ENCODE data around the gene RELN. TPM values are rescaled to one million over a fixed set of nuclear protein-coding genes. Genes with fewer than 3 reads are reported as not detected.

Gene RELN
- total and polyA plus RNA-seq, 4 experiments from 2014 or later: not detected

DNA sequence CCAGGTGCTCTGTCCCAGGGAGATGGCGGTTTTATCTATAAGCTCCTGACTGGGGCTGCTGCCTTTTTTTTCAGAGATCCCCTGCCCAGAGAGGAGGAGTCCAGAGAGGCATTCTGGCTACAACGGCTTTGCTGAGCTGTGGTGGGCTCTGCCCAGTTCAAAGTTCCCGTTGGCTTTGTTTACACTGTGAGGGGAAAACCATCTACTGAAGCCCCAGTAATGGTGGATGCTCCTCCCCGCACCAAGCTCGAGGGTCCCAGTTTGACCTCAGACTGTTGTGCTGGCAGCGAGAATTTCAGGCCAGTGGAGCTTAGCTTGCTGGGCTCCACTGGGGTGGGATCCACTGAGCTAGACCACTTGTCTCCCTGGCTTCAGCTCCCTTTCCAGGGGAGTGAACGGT lies 527.1 kb downstream of the RELN start:
- CTCF ChIA-PET (ENCODE audit: partially characterized antibody): no interaction called here
- Histone ChIP-seq H3K4me1 (ENCODE audit: insufficient read depth, low read length) (no peaks in the 10 kb centered on the region), H3K27me3 (ENCODE audit: insufficient read depth, low read length) (no peaks in the 10 kb centered on the region), H3K27ac (ENCODE audit: low read depth, low read length) (no peak overlapping the region), H3K9me3 (ENCODE audit: control insufficient read depth in 1 of 2, low read length in 2 of 2) (no peaks in the 10 kb centered on the region), H3K4me3 (ENCODE audit: low read length in 2 of 2) (no peak overlapping the region), H3K36me3 (ENCODE audit: insufficient read depth, low read length) (no peaks in the 10 kb centered on the region)
- H3K9me3 Mint-ChIP-seq: peaks cover 0 to 5% (median 0%) of the 10 kb centered on the region in 8 donors
- no peak overlapping the region for H3K4me3 Mint-ChIP-seq
- POLR2A ChIA-PET (ENCODE audit: partially characterized antibody): no interaction called here
- no peaks in the 10 kb centered on the region for H3K4me1 Mint-ChIP-seq
- H3K36me3 Mint-ChIP-seq: no peaks in the 10 kb centered on the region
- DNase-seq: no peak
- H3K27me3 Mint-ChIP-seq: peaks cover 13 to 32% of the 10 kb centered on the region in 2 donors
- intact Hi-C loops (cut with micrococcal nuclease): no loop called here
- no peak overlapping the region for H3K27ac Mint-ChIP-seq

GRCh38 chr7:103447073-103447960 lies 542.1 kb downstream of the RELN start:
- H3K9me3 ChIP-seq (ENCODE audit: control insufficient read depth in 1 of 2, low read length in 2 of 2): no peaks in the 10 kb centered on the region
- peaks cover 20% of the 10 kb centered on the region for H3K4me1 ChIP-seq (ENCODE audit: insufficient read depth, low read length)
- ChIA-PET CTCF (ENCODE audit: partially characterized antibody) (no interaction called here), POLR2A (ENCODE audit: partially characterized antibody) (no interaction called here)
- DNase-seq: peak in 2 of 5 donors; percentile 5 to 8
- Mint-ChIP-seq H3K27me3 (peaks cover 44 to 69% of the 10 kb centered on the region in 2 donors), H3K4me3 (peak overlapping the region in 5 of 8 donors; percentile 11 to 79 (median 37)), H3K36me3 (peaks cover 0 to 3% of the 10 kb centered on the region in 2 donors), H3K27ac (no peak overlapping the region), H3K9me3 (peaks cover 0 to 19% (median 12%) of the 10 kb centered on the region in 8 donors), H3K4me1 (peaks cover 2 to 17% (median 15%) of the 10 kb centered on the region in 4 donors)
- intact Hi-C loops (cut with micrococcal nuclease): no loop called here
- H3K27ac ChIP-seq (ENCODE audit: low read depth, low read length): no peak overlapping the region
- H3K4me3 ChIP-seq (ENCODE audit: low read length in 2 of 2): no peak overlapping the region
- H3K36me3 ChIP-seq (ENCODE audit: insufficient read depth, low read length): no peaks in the 10 kb centered on the region
- peaks cover 20% of the 10 kb centered on the region for H3K27me3 ChIP-seq (ENCODE audit: insufficient read depth, low read length)

DNA sequence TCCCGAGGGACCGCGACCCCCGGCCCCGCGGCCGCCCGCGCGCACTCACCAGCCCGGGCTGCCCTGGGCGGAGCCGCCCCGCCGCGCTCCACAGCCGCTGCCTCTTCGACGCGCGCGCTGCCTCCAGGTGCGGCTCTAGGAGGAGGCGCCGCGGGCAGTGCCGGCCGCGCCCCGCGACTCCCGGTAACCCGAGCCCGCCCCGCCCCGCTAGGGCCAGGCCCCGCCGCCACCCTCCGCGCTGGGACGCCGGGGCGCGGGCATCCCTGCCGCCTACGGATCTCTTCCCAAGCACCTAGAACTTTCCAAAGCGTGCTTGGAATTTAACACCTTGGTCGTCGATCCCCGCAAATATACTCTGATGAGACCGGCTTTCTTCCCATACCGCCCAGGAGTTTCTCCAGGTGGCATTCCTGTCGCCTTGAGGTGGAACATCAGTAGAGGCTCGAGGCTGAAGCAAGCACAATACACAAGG lies 543.4 kb downstream of the RELN start, which contains the start of gene SLC26A5:
Gene SLC26A5, minus strand, starts transcription at position 159 of the 472 bp plus-strand sequence. CDS start 24,693 bp downstream, outside the sequence.
- Mint-ChIP-seq H3K36me3 (no peaks in the 10 kb centered on the region), H3K27ac (peak within 1 kb of the TSS in 1 of 7 donors; percentile 83), H3K27me3 (peaks cover 46 to 58% of the 10 kb centered on the region in 2 donors), H3K4me3 (peak within 1 kb of the TSS; percentile 62 to 87 (median 77)), H3K9me3 (peaks cover 0 to 8% (median 5%) of the 10 kb centered on the region in 8 donors), H3K4me1 (peaks cover 2 to 17% (median 15%) of the 10 kb centered on the region in 4 donors)
- Histone ChIP-seq H3K9me3 (ENCODE audit: control insufficient read depth in 1 of 2, low read length in 2 of 2) (no peaks in the 10 kb centered on the region), H3K4me1 (ENCODE audit: insufficient read depth, low read length) (peaks cover 20% of the 10 kb centered on the region), H3K27ac (ENCODE audit: low read depth, low read length) (no peak within 1 kb of the TSS), H3K27me3 (ENCODE audit: insufficient read depth, low read length) (peaks cover 20% of the 10 kb centered on the region), H3K4me3 (ENCODE audit: low read length in 2 of 2) (no peak within 1 kb of the TSS), H3K36me3 (ENCODE audit: insufficient read depth, low read length) (no peaks in the 10 kb centered on the region)
- intact Hi-C loops (cut with micrococcal nuclease): no loop called here
- DNase-seq: no peak
- CTCF ChIA-PET (ENCODE audit: partially characterized antibody): no interaction called here
- POLR2A ChIA-PET (ENCODE audit: partially characterized antibody): no interaction called here

DNA sequence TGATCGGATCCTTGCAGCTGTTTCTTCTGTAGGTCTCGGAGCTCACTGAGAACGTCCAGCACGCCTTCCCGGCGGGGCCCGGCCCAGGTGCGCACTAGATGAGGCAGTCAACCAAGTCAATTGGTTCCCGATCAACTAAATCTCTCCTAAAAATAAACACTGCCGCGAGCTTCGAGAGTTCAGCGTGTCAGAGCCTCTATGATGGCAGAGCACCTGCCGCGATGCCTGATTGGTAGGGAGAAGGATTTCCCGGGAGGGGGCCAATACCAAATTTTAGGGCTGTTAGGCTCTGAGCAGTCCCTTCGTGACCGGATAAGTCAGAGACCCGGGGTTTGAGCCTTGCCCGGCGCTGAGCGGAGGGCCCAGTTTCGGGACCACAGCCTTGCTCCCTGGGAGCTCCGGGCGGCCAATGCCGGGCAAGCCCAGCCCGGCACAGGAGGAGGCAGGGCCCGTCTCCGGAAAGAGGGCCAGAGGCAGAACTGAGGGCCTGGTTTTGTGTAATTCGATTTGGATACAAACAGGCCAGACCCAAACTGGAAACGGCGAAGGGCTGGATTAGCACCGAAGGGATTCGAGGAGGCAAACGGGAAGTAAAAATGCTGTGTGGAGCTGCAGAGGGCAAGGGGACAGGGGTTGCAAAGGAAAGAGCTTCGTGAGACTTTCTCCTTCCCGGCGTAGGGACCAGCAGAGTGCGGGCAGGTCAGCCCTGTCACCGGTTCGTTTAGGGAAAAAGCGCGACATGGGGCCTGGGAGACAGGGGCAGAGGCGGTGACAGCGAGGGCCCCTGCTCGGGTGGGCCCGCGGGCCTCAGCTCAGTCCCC lies 544.0 kb downstream of the RELN start:
- no peak overlapping the region for H3K4me3 ChIP-seq (ENCODE audit: low read length in 2 of 2)
- H3K36me3 Mint-ChIP-seq: no peaks in the 10 kb centered on the region
- intact Hi-C loops (cut with micrococcal nuclease): no loop called here
- ChIA-PET CTCF (ENCODE audit: partially characterized antibody) (interaction anchor here (1.1 kb wide), 1 partner anchor 14 kb away, joined by 3 read pairs; no protein-coding TSS in a partner anchor), POLR2A (ENCODE audit: partially characterized antibody) (no interaction called here)
- H3K27ac Mint-ChIP-seq: peak overlapping the region in 1 of 7 donors; percentile 83
- no peak overlapping the region for H3K27ac ChIP-seq (ENCODE audit: low read depth, low read length)
- H3K9me3 ChIP-seq (ENCODE audit: control insufficient read depth in 1 of 2, low read length in 2 of 2): no peaks in the 10 kb centered on the region
- peaks cover 2 to 17% (median 15%) of the 10 kb centered on the region in 4 donors for H3K4me1 Mint-ChIP-seq
- H3K36me3 ChIP-seq (ENCODE audit: insufficient read depth, low read length): no peaks in the 10 kb centered on the region
- peak overlapping the region; percentile 62 to 87 (median 74) for H3K4me3 Mint-ChIP-seq
- no peak for DNase-seq
- H3K27me3 ChIP-seq (ENCODE audit: insufficient read depth, low read length): peaks cover 20% of the 10 kb centered on the region
- peaks cover 46 to 55% of the 10 kb centered on the region in 2 donors for H3K27me3 Mint-ChIP-seq
- H3K9me3 Mint-ChIP-seq: peaks cover 0 to 8% (median 3%) of the 10 kb centered on the region in 8 donors
- peaks cover 20% of the 10 kb centered on the region for H3K4me1 ChIP-seq (ENCODE audit: insufficient read depth, low read length)

DNA sequence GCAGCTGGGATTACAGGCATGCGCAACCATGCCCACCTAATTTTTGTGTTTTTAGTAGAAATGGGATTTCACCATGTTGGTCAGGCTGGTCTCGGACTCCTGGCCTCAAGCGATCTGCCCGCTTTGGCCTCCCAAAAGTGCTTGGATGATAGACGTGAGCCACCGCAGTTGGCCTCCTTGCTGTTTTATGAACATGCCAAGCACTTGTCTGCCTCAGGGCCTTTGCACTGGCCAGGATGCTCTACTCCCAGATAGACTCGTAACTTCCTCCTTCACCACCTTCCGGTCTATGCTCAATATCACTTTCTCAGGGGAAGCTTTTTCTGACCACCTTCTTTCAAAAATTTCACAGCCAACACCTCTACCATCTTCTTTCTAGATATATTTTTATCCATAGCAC lies 549.8 kb downstream of the RELN start:
- Histone ChIP-seq H3K4me1 (ENCODE audit: insufficient read depth, low read length) (no peaks in the 10 kb centered on the region), H3K27ac (ENCODE audit: low read depth, low read length) (no peak overlapping the region), H3K9me3 (ENCODE audit: control insufficient read depth in 1 of 2, low read length in 2 of 2) (no peaks in the 10 kb centered on the region), H3K27me3 (ENCODE audit: insufficient read depth, low read length) (peaks cover 14% of the 10 kb centered on the region), H3K36me3 (ENCODE audit: insufficient read depth, low read length) (no peaks in the 10 kb centered on the region), H3K4me3 (ENCODE audit: low read length in 2 of 2) (no peak overlapping the region)
- no peaks in the 10 kb centered on the region for H3K4me1 Mint-ChIP-seq
- no peak for DNase-seq
- H3K4me3 Mint-ChIP-seq: no peak overlapping the region
- H3K27ac Mint-ChIP-seq: no peak overlapping the region
- intact Hi-C loops (cut with micrococcal nuclease): no loop called here
- H3K9me3 Mint-ChIP-seq: peaks cover 0 to 3% (median 0%) of the 10 kb centered on the region in 8 donors
- ChIA-PET POLR2A (ENCODE audit: partially characterized antibody) (no interaction called here), CTCF (ENCODE audit: partially characterized antibody) (no interaction called here)
- peaks cover 21 to 34% of the 10 kb centered on the region in 2 donors for H3K27me3 Mint-ChIP-seq
- H3K36me3 Mint-ChIP-seq: no peaks in the 10 kb centered on the region

GRCh38 chr7:103437623-103438022 lies 551.8 kb downstream of the RELN start:
- CTCF ChIA-PET (ENCODE audit: partially characterized antibody): no interaction called here
- no peaks in the 10 kb centered on the region for H3K36me3 Mint-ChIP-seq
- no peak for DNase-seq
- H3K27ac Mint-ChIP-seq: no peak overlapping the region
- Histone ChIP-seq H3K9me3 (ENCODE audit: control insufficient read depth in 1 of 2, low read length in 2 of 2) (no peaks in the 10 kb centered on the region), H3K36me3 (ENCODE audit: insufficient read depth, low read length) (no peaks in the 10 kb centered on the region), H3K4me3 (ENCODE audit: low read length in 2 of 2) (no peak overlapping the region), H3K27ac (ENCODE audit: low read depth, low read length) (no peak overlapping the region), H3K4me1 (ENCODE audit: insufficient read depth, low read length) (no peaks in the 10 kb centered on the region), H3K27me3 (ENCODE audit: insufficient read depth, low read length) (peaks cover 3% of the 10 kb centered on the region)
- H3K4me3 Mint-ChIP-seq: no peak overlapping the region
- no peaks in the 10 kb centered on the region for H3K4me1 Mint-ChIP-seq
- peaks cover 0 to 7% (median 1%) of the 10 kb centered on the region in 8 donors for H3K9me3 Mint-ChIP-seq
- POLR2A ChIA-PET (ENCODE audit: partially characterized antibody): no interaction called here
- peaks cover 12 to 16% of the 10 kb centered on the region in 2 donors for H3K27me3 Mint-ChIP-seq
- intact Hi-C loops (cut with micrococcal nuclease): no loop called here

DNA sequence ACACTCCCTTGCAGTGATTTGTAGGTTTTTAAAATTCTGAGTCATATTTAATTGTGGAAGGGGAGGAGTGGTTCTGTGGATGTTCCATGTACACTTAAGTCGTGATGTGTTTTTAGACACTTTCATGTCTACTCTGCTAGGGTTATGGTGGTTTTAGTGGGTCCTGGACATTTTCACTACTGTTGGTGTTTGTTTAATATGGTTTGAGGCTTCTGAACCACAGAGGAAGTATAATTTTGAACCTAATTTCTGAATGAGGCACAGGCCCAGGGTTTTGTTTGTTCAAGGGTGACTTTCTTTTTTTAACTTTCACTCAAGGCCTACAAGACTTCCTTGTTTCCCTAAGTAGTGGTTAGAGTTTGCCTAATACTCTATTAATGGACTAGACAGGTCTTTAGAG lies 556.7 kb downstream of the RELN start:
- no peak overlapping the region for H3K4me3 Mint-ChIP-seq
- peaks cover 0 to 7% (median 1%) of the 10 kb centered on the region in 8 donors for H3K9me3 Mint-ChIP-seq
- Histone ChIP-seq H3K4me1 (ENCODE audit: insufficient read depth, low read length) (no peaks in the 10 kb centered on the region), H3K27ac (ENCODE audit: low read depth, low read length) (no peak overlapping the region), H3K4me3 (ENCODE audit: low read length in 2 of 2) (no peak overlapping the region), H3K27me3 (ENCODE audit: insufficient read depth, low read length) (peaks cover 3% of the 10 kb centered on the region), H3K9me3 (ENCODE audit: control insufficient read depth in 1 of 2, low read length in 2 of 2) (no peaks in the 10 kb centered on the region), H3K36me3 (ENCODE audit: insufficient read depth, low read length) (no peaks in the 10 kb centered on the region)
- H3K27ac Mint-ChIP-seq: no peak overlapping the region
- POLR2A ChIA-PET (ENCODE audit: partially characterized antibody): no interaction called here
- no peak for DNase-seq
- no peaks in the 10 kb centered on the region for H3K36me3 Mint-ChIP-seq
- H3K4me1 Mint-ChIP-seq: no peaks in the 10 kb centered on the region
- intact Hi-C loops (cut with micrococcal nuclease): no loop called here
- CTCF ChIA-PET (ENCODE audit: partially characterized antibody): no interaction called here
- peaks cover 6 to 11% of the 10 kb centered on the region in 2 donors for H3K27me3 Mint-ChIP-seq

All from CD4-positive, alpha-beta memory T cell (primary cell).